OCI-LY3 (cell line): Measurements from ENCODE around the gene GSE1.

ENCODE experiments used
- H2AFZ ChIP-seq: fragments of 200-600, 300-600 bp; shearing (Covaris generic); 2 replicates; pipeline ENCODE4 v1.6.0; 2014; ENCODE audit warnings: antibody characterized with exemption, low read depth, low read length
- H3K27ac ChIP-seq: fragments of 200-600, 300-600 bp; sonication (generic); 2 replicates; pipeline ENCODE4 v1.5.1; 2014; ENCODE audit warnings: mild to moderate bottlenecking, low read length, moderate library complexity, mixed read lengths
- H3K27me3 ChIP-seq: fragments of 200-600, 300-600 bp; sonication (generic); 2 replicates; pipeline ENCODE4 v1.6.1; 2014; ENCODE audit warnings: low read depth, low read length, mixed read lengths
- H3K36me3 ChIP-seq: fragments of 200-600, 300-600 bp; sonication (generic); replicated peaks from 2 replicates; pipeline ENCODE3; 2014; ENCODE audit warnings: low read depth, low read length, mixed read lengths
- H3K4me1 ChIP-seq: fragments of 300-600, 200-600 bp; sonication (generic); 2 replicates; pipeline ENCODE4 v1.6.1; 2014; ENCODE audit warnings: low read length, mixed read lengths
- H3K4me2 ChIP-seq: fragments of 200-600, 300-600 bp; sonication (generic); 2 replicates; pipeline ENCODE4 v1.6.1; 2014; ENCODE audit warnings: low read length, mixed read lengths
- H3K4me3 ChIP-seq: fragments of 300-600, 200-600 bp; sonication (generic); 2 replicates; pipeline ENCODE4 v1.5.1; 2014; ENCODE audit warnings: antibody characterized with exemption, mild to moderate bottlenecking, low read length, moderate library complexity
- H3K79me2 ChIP-seq: fragments of 300-600, 200-600 bp; shearing (Covaris generic); 2 replicates; pipeline ENCODE4 v1.6.1; 2014; ENCODE audit warnings: mild to moderate bottlenecking, low read length, mixed read lengths
- H3K9ac ChIP-seq: fragments of 300-600, 200-600 bp; shearing (Covaris generic); 2 replicates; pipeline ENCODE4 v1.6.0; 2014; ENCODE audit warnings: mild to moderate bottlenecking, low read length, moderate library complexity
- H3K9me3 ChIP-seq: fragments of 200-600, 300-600 bp; shearing (Covaris generic); 2 replicates; pipeline ENCODE4 v1.6.1; 2014; ENCODE audit warnings: low read length, mixed read lengths; ENCODE audit not compliant: insufficient read depth
- H4K20me1 ChIP-seq: fragments of 200-600, 300-600 bp; sonication (generic); 2 replicates; pipeline ENCODE4 v1.6.1; 2016; ENCODE audit warnings: low read length, mixed read lengths; ENCODE audit not compliant: insufficient read depth
- EZH2phosphoT487 ChIP-seq: fragments of 200-600 bp; shearing (Covaris generic); IDR thresholded peaks from 2 replicates; pipeline ENCODE4 v1.6.1; 2018; ENCODE audit warnings: antibody characterized with exemption, mixed run types, low read depth
- TF ChIP-seq, protein P1 (sequence below): fragments of 200-600, 300-600 bp; sonication (generic); IDR thresholded peaks from 2 replicates; pipeline ENCODE4 v1.5.1; 2014; ENCODE audit warnings: antibody characterized with exemption, low read length, low read depth

Gene GSE1

DNA sequence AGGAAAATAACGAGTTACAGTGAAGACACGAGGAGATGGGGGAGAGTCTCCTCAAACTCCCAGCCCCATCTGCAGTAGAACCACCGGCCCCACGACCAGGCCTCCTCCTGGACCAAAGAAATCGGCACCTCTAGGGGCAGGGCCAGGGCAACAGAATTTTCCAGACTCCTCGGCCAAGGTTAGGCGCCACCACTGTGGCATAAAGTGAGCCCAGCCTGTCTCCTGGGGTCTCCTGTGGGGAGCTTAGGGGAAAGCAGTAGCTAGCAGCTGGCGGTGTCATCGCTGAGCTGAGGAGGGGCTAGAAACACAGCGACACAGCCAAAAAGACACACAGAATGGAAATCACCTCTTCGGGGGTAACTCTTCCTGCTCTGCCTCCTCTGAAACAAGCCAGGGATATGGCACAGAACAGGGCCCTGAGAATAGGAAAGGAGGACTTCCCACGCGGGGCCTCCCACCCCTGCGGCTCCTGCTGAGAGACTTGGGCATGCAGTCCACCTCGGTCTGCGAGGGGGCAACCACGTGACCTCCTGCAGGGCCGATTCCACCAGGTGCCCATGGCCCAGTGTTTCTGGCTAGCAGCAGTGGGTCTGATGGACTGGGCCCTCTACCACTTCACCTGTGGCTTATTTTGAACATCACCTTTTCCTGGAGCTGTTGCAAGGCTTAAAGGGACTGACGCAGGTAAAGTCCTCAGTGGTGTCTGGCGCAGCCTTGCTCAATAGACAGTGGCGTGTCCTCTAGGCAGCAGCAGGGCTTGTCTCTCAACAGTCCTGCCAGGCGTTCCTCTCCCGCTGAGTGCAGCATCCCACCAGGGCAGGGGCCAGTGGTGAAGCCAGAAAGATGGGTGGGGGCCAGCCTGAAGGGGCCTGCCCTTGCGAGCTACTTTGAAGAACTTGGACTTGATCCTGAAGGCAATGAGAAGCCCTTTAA is 82.3 kb downstream of the GSE1 start:
- TF ChIP-seq, protein P1, sequence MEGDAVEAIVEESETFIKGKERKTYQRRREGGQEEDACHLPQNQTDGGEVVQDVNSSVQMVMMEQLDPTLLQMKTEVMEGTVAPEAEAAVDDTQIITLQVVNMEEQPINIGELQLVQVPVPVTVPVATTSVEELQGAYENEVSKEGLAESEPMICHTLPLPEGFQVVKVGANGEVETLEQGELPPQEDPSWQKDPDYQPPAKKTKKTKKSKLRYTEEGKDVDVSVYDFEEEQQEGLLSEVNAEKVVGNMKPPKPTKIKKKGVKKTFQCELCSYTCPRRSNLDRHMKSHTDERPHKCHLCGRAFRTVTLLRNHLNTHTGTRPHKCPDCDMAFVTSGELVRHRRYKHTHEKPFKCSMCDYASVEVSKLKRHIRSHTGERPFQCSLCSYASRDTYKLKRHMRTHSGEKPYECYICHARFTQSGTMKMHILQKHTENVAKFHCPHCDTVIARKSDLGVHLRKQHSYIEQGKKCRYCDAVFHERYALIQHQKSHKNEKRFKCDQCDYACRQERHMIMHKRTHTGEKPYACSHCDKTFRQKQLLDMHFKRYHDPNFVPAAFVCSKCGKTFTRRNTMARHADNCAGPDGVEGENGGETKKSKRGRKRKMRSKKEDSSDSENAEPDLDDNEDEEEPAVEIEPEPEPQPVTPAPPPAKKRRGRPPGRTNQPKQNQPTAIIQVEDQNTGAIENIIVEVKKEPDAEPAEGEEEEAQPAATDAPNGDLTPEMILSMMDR, result no peak
- no peak for TF ChIP-seq EZH2phosphoT487

DNA sequence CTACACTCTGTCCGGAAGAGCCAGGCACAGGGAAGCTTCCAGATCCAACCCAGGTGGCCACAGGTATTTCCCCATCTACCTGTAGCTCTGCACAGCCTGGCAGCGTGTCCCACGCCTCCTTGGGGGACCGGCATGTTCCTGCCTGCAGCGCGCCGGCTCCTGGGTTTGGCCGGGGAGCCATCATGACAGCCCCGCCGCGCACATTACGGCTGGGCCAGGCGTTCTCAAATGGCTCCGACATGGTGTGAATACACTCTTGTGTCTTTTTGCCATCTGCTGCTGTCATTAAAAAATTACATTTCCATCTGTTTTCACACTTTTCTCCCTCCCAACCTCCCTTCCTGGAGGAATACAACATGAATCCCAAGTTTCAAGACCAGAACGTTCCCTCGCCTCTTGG is 83.7 kb downstream of the GSE1 start:
- Histone ChIP-seq H3K4me1 (no peaks in the 10 kb centered on the region), H2AFZ (no peak overlapping the region), H3K79me2 (no peaks in the 10 kb centered on the region), H3K27ac (no peak overlapping the region), H3K4me3 (no peak overlapping the region), H4K20me1 (no peaks in the 10 kb centered on the region), H3K36me3 (no peaks in the 10 kb centered on the region), H3K4me2 (no peak overlapping the region), H3K9ac (no peak overlapping the region), H3K9me3 (no peaks in the 10 kb centered on the region), H3K27me3 (peaks cover 41% of the 10 kb centered on the region)
- TF ChIP-seq EZH2phosphoT487, result no peak
- TF ChIP-seq, protein P1, result no peak

More for the DNA sequence above, 82.3 kb downstream of the GSE1 start:
- no peak overlapping the region for H3K4me3 ChIP-seq
- no peak overlapping the region for H2AFZ ChIP-seq
- H3K27ac ChIP-seq, result no peak overlapping the region
- no peaks in the 10 kb centered on the region for H4K20me1 ChIP-seq
- H3K27me3 ChIP-seq, result peaks cover 40% of the 10 kb centered on the region
- no peaks in the 10 kb centered on the region for H3K79me2 ChIP-seq
- no peak overlapping the region for H3K9ac ChIP-seq
- H3K4me2 ChIP-seq, result no peak overlapping the region
- H3K36me3 ChIP-seq, result no peaks in the 10 kb centered on the region
- no peaks in the 10 kb centered on the region for H3K9me3 ChIP-seq
- no peaks in the 10 kb centered on the region for H3K4me1 ChIP-seq

DNA sequence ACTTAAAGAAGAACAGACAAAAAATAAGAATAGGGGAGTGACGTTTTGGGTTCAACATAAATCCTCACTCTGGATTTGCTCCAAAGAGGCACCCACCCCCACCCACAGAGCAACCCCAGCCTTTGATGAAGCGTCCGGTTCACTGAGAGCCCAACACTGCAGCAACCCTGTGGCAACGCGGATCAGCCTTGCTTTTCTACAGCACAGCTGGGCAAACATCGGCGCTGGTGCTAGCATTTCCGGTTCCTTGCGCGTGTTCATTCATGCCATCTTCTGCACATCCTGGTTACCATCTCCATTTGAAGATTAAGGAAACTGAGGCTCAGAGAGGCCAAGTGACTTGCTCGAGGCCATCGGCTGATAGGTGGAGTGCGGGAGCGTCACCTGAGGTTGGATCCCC is 84.3 kb downstream of the GSE1 start:
- Histone ChIP-seq H3K79me2 (no peaks in the 10 kb centered on the region), H3K9ac (no peak overlapping the region), H3K36me3 (no peaks in the 10 kb centered on the region), H3K27me3 (peaks cover 42% of the 10 kb centered on the region), H3K4me3 (no peak overlapping the region), H3K4me2 (no peak overlapping the region), H4K20me1 (no peaks in the 10 kb centered on the region), H3K9me3 (no peaks in the 10 kb centered on the region), H3K27ac (no peak overlapping the region), H2AFZ (no peak overlapping the region), H3K4me1 (no peaks in the 10 kb centered on the region)
- TF ChIP-seq, protein P1, result no peak
- TF ChIP-seq EZH2phosphoT487, result no peak

DNA sequence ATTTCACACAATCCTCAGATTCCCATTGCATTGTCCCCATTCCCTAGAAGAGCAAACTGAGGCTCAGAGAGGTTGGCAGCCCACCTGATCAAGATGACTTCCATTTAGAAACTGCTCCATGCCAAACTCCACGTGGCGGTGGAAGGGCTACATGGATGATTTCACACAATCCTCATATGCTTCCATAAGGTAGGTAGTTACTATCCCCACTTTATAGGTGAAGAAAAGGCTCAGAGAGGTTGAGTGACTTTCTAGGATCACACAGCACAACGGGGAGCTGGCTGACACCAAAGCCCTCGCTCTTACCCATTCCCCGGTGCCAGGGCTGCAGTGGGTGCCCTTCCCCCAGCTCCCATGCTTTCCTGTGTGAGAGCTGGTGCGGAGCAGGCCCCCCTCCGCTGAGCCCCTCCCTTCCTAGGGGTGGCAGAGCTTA is 85.4 kb downstream of the GSE1 start:
- Histone ChIP-seq H3K9ac (no peak overlapping the region), H3K4me2 (no peak overlapping the region), H3K36me3 (no peaks in the 10 kb centered on the region), H3K27me3 (peaks cover 42% of the 10 kb centered on the region), H2AFZ (no peak overlapping the region), H3K79me2 (no peaks in the 10 kb centered on the region), H3K4me3 (no peak overlapping the region), H4K20me1 (no peaks in the 10 kb centered on the region), H3K9me3 (no peaks in the 10 kb centered on the region), H3K4me1 (no peaks in the 10 kb centered on the region), H3K27ac (no peak overlapping the region)
- TF ChIP-seq EZH2phosphoT487, result no peak
- TF ChIP-seq, protein P1, result no peak
